HCT116 (cell line): ENCODE measurements around the gene PRR36. TPM values are rescaled to one million over a fixed set of nuclear protein-coding genes. Genes with fewer than 3 reads are reported as not detected.
A peak's percentile ranks its signal among the peaks of the same experiment; 100 is the strongest.

Experiments used
- ATAC-seq: fragments of 200-7000 bp; cut with Tn5 transposase; 2 replicates; pipeline ENCODE4 v1.9.1; 2020; ENCODE audit warnings: mild to moderate bottlenecking, moderate library complexity
- BruUV-seq: library from RNA; stranded (reverse); fragments of 400-500 nt; replicated peaks from 2 replicates; lab custom pipeline; 2021; lab: Mats Ljungman, UMichigan
- CTCF ChIA-PET: fragments of 300-600 bp; sonication (Branson Sonifier 250); formaldehyde crosslinking; loops from one replicate; lab custom pipeline; 2021; ENCODE audit warnings: antibody characterized with exemption; lab: Charles Lee
- POLR2A ChIA-PET: fragments of 300-600, 350-600 bp; sonication (Branson Sonifier 250); formaldehyde crosslinking; loops from one replicate; lab custom pipeline; 2021; ENCODE audit warnings: antibody characterized with exemption; lab: Charles Lee
- RAD21 ChIA-PET, 2 experiments: fragments of 300-600 bp; sonication (Branson Sonifier 250); formaldehyde crosslinking; loops; one replicate each; lab custom pipeline; 2023; ENCODE audit warnings: low total read pairs in 2 of 2; ENCODE audit not compliant: uncharacterized antibody in 2 of 2, unreplicated experiment in 2 of 2, low non-redundant PET in 1 of 2; lab: Charles Lee
- DNase-seq: peaks from one replicate; pipeline ENCODE4 v3.0.0-alpha.2; 2010; ENCODE audit warnings: low read depth, low spot score
- H2AFZ ChIP-seq: fragments of 200-600 bp; shearing (Covaris generic), sonication (generic); 2 replicates; pipeline ENCODE4 v1.6.1; 2017; ENCODE audit warnings: low read depth, mixed run types, mixed read lengths, antibody characterized with exemption, low read length; ENCODE audit not compliant: poor library complexity, severe bottlenecking
- H3K27ac ChIP-seq: 2 replicates; pipeline ENCODE4 v1.5.1; 2012; ENCODE audit warnings: low read depth, low read length
- H3K27me3 ChIP-seq: fragments of 200-600 bp; sonication (generic); 2 replicates; pipeline ENCODE4 v1.6.1; 2016; ENCODE audit warnings: mixed run types, low read length, mixed read lengths; ENCODE audit not compliant: insufficient read depth
- H3K36me3 ChIP-seq, 2 experiments: fragments of 200-500 bp in 1 of 2; fragments of 200-600 bp in 1 of 2; sonication (Bioruptor generic) in 1 of 2; sonication (generic) in 1 of 2; 2 replicates each; pipeline versions ENCODE4 v1.5.1 to v1.6.1; 2014 to 2016; ENCODE audit warnings: low read length in 2 of 2, inconsistent platforms in 1 of 2, mixed read lengths in 1 of 2, mixed run types in 1 of 2; ENCODE audit not compliant: insufficient read depth in 2 of 2, control insufficient read depth in 1 of 2
- H3K4me1 ChIP-seq, 2 experiments: fragments of 200-600 bp in 1 of 2; sonication (generic) in 1 of 2; 2 replicates each; pipeline versions ENCODE4 v1.5.1 to v1.6.1; 2012 to 2017; ENCODE audit warnings: low read length in 2 of 2, inconsistent platforms in 1 of 2, mild to moderate bottlenecking in 1 of 2, mixed read lengths in 1 of 2, mixed run types in 1 of 2, moderate library complexity in 1 of 2; ENCODE audit not compliant: insufficient read depth in 2 of 2, control insufficient read depth in 1 of 2
- H3K4me2 ChIP-seq: fragments of 200-600 bp; sonication (generic); 2 replicates; pipeline ENCODE4 v1.6.1; 2017; ENCODE audit warnings: mixed run types, low read length, mixed read lengths
- H3K4me3 ChIP-seq, 2 experiments: fragments of 200-600 bp in 1 of 2; sonication (generic) in 1 of 2; replicated peaks in 1 of 2; 2 replicates each; pipeline ENCODE4 v1.5.1; 2011 to 2016; ENCODE audit warnings: low read length in 2 of 2, control low read depth in 1 of 2, low read depth in 1 of 2, mild to moderate bottlenecking in 1 of 2, mixed read lengths in 1 of 2, mixed run types in 1 of 2
- H3K79me2 ChIP-seq: fragments of 200-600 bp; sonication (generic); 2 replicates; pipeline ENCODE4 v1.6.1; 2017; ENCODE audit warnings: mild to moderate bottlenecking, mixed run types, low read length, moderate library complexity, mixed read lengths; ENCODE audit not compliant: insufficient read depth
- H3K9ac ChIP-seq: fragments of 200-600 bp; sonication (generic); 2 replicates; pipeline ENCODE4 v1.6.1; 2016; ENCODE audit warnings: low read length, mixed read lengths
- H3K9me2 ChIP-seq: fragments of 200-600 bp; sonication (generic), shearing (Covaris generic); 2 replicates; pipeline ENCODE4 v1.6.1; 2017; ENCODE audit warnings: mixed run types, mild to moderate bottlenecking, moderate library complexity; ENCODE audit not compliant: insufficient read depth
- H3K9me3 ChIP-seq, 2 experiments: fragments of 200-500 bp in 1 of 2; fragments of 200-600 bp in 1 of 2; sonication (Bioruptor generic) in 1 of 2; sonication (generic) in 1 of 2; 2 replicates each; pipeline ENCODE4 v1.6.1; 2014 to 2017; ENCODE audit warnings: low read length in 2 of 2, mixed read lengths in 2 of 2, inconsistent platforms in 1 of 2, low read depth in 1 of 2, mild to moderate bottlenecking in 1 of 2, mixed run types in 1 of 2, moderate library complexity in 1 of 2; ENCODE audit not compliant: control insufficient read depth in 1 of 2, insufficient read depth in 1 of 2
- H4K20me1 ChIP-seq: fragments of 200-600 bp; sonication (generic), shearing (Covaris generic); 2 replicates; pipeline ENCODE4 v1.6.1; 2017; ENCODE audit warnings: mixed run types, mild to moderate bottlenecking, moderate library complexity; ENCODE audit not compliant: insufficient read depth
- CEBPB ChIP-seq: IDR thresholded peaks from 2 replicates; pipeline ENCODE4 v1.6.1; 2012; ENCODE audit warnings: low read depth
- ELF1 ChIP-seq: IDR thresholded peaks from 2 replicates; pipeline ENCODE4 v1.6.1; 2012; ENCODE audit warnings: low read depth, borderline replicate concordance
- EZH2 ChIP-seq: fragments of 200-600 bp; sonication (generic); IDR thresholded peaks from 2 replicates; pipeline ENCODE4 v1.6.1; 2017; ENCODE audit warnings: antibody characterized with exemption, mixed run types
- EZH2phosphoT487 ChIP-seq: fragments of 200-600 bp; IDR thresholded peaks from 2 replicates; pipeline ENCODE4 v1.6.1; 2018; ENCODE audit warnings: antibody characterized with exemption, borderline replicate concordance
- FOSL1 ChIP-seq: IDR thresholded peaks from 2 replicates; pipeline ENCODE4 v1.6.1; 2012; ENCODE audit warnings: low read depth
- JUND ChIP-seq: IDR thresholded peaks from 2 replicates; pipeline ENCODE4 v1.6.1; 2012
- MAX ChIP-seq: IDR thresholded peaks from 2 replicates; pipeline ENCODE4 v1.6.1; 2012
- YY1 ChIP-seq: IDR thresholded peaks from 2 replicates; pipeline ENCODE4 v1.6.1; 2011; ENCODE audit warnings: low read length, low read depth, moderate library complexity, mild to moderate bottlenecking; ENCODE audit not compliant: insufficient replicate concordance; ENCODE audit errors: extremely low read depth
- ZFX ChIP-seq: fragments of 450-650 bp; IDR thresholded peaks from 2 replicates; pipeline ENCODE4 v1.6.1; 2017
- intact Hi-C: fragments of 100-400 bp; cut with micrococcal nuclease; formaldehyde crosslinking; loops from 2 replicates; pipeline ENCODE4 v1.10.0; 2022
- total RNA-seq: library from RNA; stranded (reverse); gene quantifications from one replicate; pipeline ENCODE4 v1.2.1, GENCODE V29; 2021; ENCODE audit not compliant: unreplicated experiment
- TF ChIP-seq, protein P1 (sequence below): IDR thresholded peaks from 2 replicates; pipeline ENCODE4 v1.6.1; 2012; ENCODE audit warnings: low read depth

Gene PRR36
- total RNA-seq, 1 experiment from 2014 or later, result 7.5 TPM

DNA sequence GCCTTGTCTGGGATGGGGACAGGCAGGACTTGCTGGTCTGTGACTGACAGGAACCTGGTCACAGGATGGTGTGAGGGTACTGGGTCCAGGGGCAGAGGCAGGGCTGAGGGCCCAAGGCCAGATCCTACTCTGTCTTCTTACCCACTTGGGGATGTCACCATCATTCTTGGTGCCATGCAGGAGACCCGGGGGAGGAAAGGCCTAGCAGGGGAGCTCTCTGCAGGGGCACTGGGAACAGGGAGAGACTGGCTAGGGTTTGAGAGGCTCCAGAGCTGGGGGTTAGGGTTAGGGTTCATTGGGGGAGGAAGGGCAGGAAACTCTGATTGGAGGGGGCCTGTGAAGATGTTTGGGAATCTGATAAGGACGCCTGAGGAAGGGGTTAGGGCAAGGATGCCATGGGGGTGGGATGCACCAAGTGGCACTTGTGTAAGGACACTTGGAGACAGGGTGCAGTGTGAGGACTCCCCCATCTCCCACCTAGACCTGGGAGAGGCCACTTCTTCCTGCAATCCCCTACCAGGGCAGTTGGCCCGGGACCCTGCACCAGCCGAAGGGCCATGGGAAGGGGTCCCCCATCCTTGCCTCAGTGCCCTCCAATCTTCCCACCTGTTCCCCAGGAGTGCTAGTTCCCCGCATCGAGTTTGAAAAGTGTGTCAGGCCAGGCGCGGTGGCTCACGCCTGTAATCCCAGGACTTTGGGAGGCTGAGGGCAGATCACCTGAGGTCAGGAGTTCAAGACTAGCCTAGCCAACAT is 6.9 kb downstream of the PRR36 start (continued):
- TF ChIP-seq EZH2, result no peak

DNA sequence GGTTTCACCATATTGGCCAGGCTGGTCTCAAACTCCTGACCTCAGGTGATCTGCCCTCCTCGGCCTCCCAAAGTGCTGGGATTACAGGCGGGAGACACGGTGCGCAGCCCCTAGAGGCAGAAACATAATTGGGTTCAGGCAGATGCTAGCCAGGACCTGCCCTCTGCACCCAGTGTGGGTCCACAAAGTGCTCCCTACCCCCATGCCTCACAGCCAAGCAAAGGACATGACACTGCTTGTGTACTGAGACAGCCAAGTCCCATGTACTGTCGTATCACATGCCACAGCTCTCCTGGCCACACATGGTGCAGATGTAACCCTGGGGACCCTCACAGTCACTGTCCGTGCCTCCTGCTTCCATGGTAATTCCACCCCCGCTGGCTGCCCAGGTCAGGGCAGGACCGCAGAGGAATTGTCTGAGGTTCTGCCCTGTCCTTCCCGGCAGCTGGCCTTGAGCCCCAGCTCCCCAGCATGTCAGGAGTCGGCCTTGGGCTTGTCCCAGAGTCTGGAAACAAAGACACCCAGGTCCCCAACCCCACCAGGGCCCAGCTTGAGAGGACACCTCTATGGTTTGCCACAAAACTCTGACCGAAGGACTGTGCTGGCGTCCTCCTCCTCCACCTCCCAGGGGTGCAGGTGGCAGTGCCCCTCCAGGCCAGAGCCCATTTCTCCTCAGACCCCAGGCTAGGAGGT is 7.6 kb downstream of the PRR36 start:
- Histone ChIP-seq H3K9ac (no peak overlapping the region), H3K79me2 (no peaks in the 10 kb centered on the region), H3K36me3 (no peaks in the 10 kb centered on the region), H3K9me3 (no peaks in the 10 kb centered on the region), H3K4me3 (no peak overlapping the region), H4K20me1 (no peaks in the 10 kb centered on the region), H3K4me2 (no peak overlapping the region), H2AFZ (no peak overlapping the region), H3K27me3 (no peaks in the 10 kb centered on the region), H3K9me2 (no peaks in the 10 kb centered on the region), H3K27ac (peak overlapping the region; percentile 18; the same call in 1 of the 2 replicates), H3K4me1 (peaks cover 17 to 54% of the 10 kb centered on the region in 2 experiments)
- ChIA-PET CTCF (no interaction called here), POLR2A (no interaction called here), RAD21 (no interaction called here)
- intact Hi-C loops, result no loop called here
- BruUV-seq, result no TSS peak
- ATAC-seq (no peak), DNase-seq (no peak)
- TF ChIP-seq YY1 (no peak), ZFX (no peak), FOSL1 (no peak), JUND (no peak), ELF1 (no peak), EZH2phosphoT487 (no peak), MAX (no peak), CEBPB (no peak)
- TF ChIP-seq, protein P1, sequence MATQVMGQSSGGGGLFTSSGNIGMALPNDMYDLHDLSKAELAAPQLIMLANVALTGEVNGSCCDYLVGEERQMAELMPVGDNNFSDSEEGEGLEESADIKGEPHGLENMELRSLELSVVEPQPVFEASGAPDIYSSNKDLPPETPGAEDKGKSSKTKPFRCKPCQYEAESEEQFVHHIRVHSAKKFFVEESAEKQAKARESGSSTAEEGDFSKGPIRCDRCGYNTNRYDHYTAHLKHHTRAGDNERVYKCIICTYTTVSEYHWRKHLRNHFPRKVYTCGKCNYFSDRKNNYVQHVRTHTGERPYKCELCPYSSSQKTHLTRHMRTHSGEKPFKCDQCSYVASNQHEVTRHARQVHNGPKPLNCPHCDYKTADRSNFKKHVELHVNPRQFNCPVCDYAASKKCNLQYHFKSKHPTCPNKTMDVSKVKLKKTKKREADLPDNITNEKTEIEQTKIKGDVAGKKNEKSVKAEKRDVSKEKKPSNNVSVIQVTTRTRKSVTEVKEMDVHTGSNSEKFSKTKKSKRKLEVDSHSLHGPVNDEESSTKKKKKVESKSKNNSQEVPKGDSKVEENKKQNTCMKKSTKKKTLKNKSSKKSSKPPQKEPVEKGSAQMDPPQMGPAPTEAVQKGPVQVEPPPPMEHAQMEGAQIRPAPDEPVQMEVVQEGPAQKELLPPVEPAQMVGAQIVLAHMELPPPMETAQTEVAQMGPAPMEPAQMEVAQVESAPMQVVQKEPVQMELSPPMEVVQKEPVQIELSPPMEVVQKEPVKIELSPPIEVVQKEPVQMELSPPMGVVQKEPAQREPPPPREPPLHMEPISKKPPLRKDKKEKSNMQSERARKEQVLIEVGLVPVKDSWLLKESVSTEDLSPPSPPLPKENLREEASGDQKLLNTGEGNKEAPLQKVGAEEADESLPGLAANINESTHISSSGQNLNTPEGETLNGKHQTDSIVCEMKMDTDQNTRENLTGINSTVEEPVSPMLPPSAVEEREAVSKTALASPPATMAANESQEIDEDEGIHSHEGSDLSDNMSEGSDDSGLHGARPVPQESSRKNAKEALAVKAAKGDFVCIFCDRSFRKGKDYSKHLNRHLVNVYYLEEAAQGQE, result no peak
